NCI-H2227 (cell line): ENCODE data around the gene TP63.

Experiments used
- DNase-seq: peaks from one replicate; lab custom pipeline; 2025; ENCODE audit not compliant: unreplicated experiment; lab: John Stamatoyannopoulos, UW

The TP63 gene

GRCh38 chr3:189683546-189684255 is 52.5 kb downstream of the TP63 start:
- no peak for DNase-seq

- DNase-seq = no peak
These were observed 53.1 kb downstream of the TP63 start for GRCh38 chr3:189684317-189684716.

- no peak for DNase-seq
These were observed 54.1 kb downstream of the TP63 start for GRCh38 chr3:189685291-189685690.

- no peak for DNase-seq
These were observed 54.7 kb downstream of the TP63 start for GRCh38 chr3:189685860-189686259.

- no peak for DNase-seq
These were observed 56.3 kb downstream of the TP63 start for GRCh38 chr3:189687475-189687874.

- no peak for DNase-seq
These were observed 57.1 kb downstream of the TP63 start for GRCh38 chr3:189688262-189688661.

GRCh38 chr3:189689625-189690024 is 58.4 kb downstream of the TP63 start:
- no peak for DNase-seq

GRCh38 chr3:189690237-189690636 is 59.0 kb downstream of the TP63 start:
- no peak for DNase-seq

- DNase-seq = no peak
These were observed 59.5 kb downstream of the TP63 start for GRCh38 chr3:189690672-189691071.

GRCh38 chr3:189695400-189695799 is 64.2 kb downstream of the TP63 start:
- no peak for DNase-seq

GRCh38 chr3:189698811-189699210 is 67.6 kb downstream of the TP63 start:
- no peak for DNase-seq

- no peak for DNase-seq
These were observed 68.7 kb downstream of the TP63 start for GRCh38 chr3:189699885-189700284.

- DNase-seq = no peak
These were observed 71.0 kb downstream of the TP63 start for GRCh38 chr3:189702066-189702646.

- no peak for DNase-seq
These were observed 72.7 kb downstream of the TP63 start for GRCh38 chr3:189703865-189704264.

GRCh38 chr3:189708375-189708774 is 77.2 kb downstream of the TP63 start:
- DNase-seq = no peak

GRCh38 chr3:189710620-189711402 is 79.6 kb downstream of the TP63 start:
- DNase-seq = no peak

- DNase-seq = no peak
These were observed 81.8 kb downstream of the TP63 start for GRCh38 chr3:189712906-189713483.

- no peak for DNase-seq
These were observed 84.1 kb downstream of the TP63 start for GRCh38 chr3:189714991-189715961.

GRCh38 chr3:189718215-189718614 is 87.0 kb downstream of the TP63 start:
- no peak for DNase-seq

GRCh38 chr3:189720736-189721417 is 89.7 kb downstream of the TP63 start:
- no peak for DNase-seq
